Tibial nerve (tissue), 4 donors: ENCODE results near the gene SYT10. TPM values are rescaled to one million over a fixed set of nuclear protein-coding genes. Genes with fewer than 3 reads are reported as not detected.

Source experiments
- DNase-seq, 2 donors: peaks; one replicate each; pipeline ENCODE4 v3.0.0-alpha.2; 2019; ENCODE audit warnings: low spot score in 2 of 2
- H3K27ac ChIP-seq, 4 donors: fragments of 200-600 bp; sonication (generic) in 3 of 4; one replicate each; pipeline ENCODE4 v1.5.1; 2017 to 2019; ENCODE audit warnings: mild to moderate bottlenecking in 1 of 4
- H3K27me3 ChIP-seq, 2 donors: fragments of 200-600 bp; sonication (generic) in 1 of 2; one replicate each; pipeline versions ENCODE4 v1.5.1 to v1.6.0; 2017 to 2019
- H3K36me3 ChIP-seq, 3 donors: fragments of 200-600 bp; sonication (generic); one replicate each; pipeline ENCODE4 v1.5.1; 2018 to 2019
- H3K4me1 ChIP-seq, 4 donors: fragments of 200-600 bp; sonication (generic) in 3 of 4; one replicate each; pipeline ENCODE4 v1.5.1; 2017 to 2019
- H3K4me3 ChIP-seq, 4 donors: fragments of 200-600 bp; sonication (generic) in 3 of 4; one replicate each; pipeline ENCODE4 v1.5.1; 2017 to 2019; ENCODE audit warnings: mild to moderate bottlenecking in 1 of 4, moderate library complexity in 1 of 4
- H3K9me3 ChIP-seq, 4 donors: fragments of 200-600 bp; sonication (generic) in 3 of 4; one replicate each; pipeline ENCODE4 v1.5.1; 2017 to 2019
- EP300 ChIP-seq, 2 donors: sonication (generic); formaldehyde crosslinking; IDR thresholded peaks; one replicate each; pipeline ENCODE4 v1.6.1; 2017; ENCODE audit warnings: antibody characterized with exemption in 2 of 2, mild to moderate bottlenecking in 1 of 2
- POLR2A ChIP-seq, 2 donors: fragments of 450-650 bp; IDR thresholded peaks; one replicate each; pipeline ENCODE4 v1.6.1; 2017; ENCODE audit warnings: antibody characterized with exemption in 2 of 2, mild to moderate bottlenecking in 2 of 2, moderate library complexity in 2 of 2
- WGBS, 2 donors: methylation state at CpG; one replicate each; pipeline ENCODE4 v1.1.5; 2018; 5-methylcytosine and 5-hydroxymethylcytosine counted together
- total RNA-seq, 4 donors: library from RNA; depleted of rRNA; stranded (reverse); fragments of >200 nt; gene quantifications; one replicate each; pipeline ENCODE4 v1.1.0, GENCODE V29; 2016
- TF ChIP-seq, protein P1 (sequence below), 5 experiments: fragments of 200-600 bp in 3 of 5; fragments of 450-650 bp in 2 of 5; sonication (generic) in 3 of 5; IDR thresholded peaks; one replicate each; pipeline ENCODE4 v1.5.1; 2016 to 2019; ENCODE audit warnings: antibody characterized with exemption in 5 of 5, mild to moderate bottlenecking in 3 of 5, moderate library complexity in 2 of 5

The SYT10 gene
- total RNA-seq, 4 donors from 2014 or later: 1.4 to 5.0 (median 1.7) TPM

DNA sequence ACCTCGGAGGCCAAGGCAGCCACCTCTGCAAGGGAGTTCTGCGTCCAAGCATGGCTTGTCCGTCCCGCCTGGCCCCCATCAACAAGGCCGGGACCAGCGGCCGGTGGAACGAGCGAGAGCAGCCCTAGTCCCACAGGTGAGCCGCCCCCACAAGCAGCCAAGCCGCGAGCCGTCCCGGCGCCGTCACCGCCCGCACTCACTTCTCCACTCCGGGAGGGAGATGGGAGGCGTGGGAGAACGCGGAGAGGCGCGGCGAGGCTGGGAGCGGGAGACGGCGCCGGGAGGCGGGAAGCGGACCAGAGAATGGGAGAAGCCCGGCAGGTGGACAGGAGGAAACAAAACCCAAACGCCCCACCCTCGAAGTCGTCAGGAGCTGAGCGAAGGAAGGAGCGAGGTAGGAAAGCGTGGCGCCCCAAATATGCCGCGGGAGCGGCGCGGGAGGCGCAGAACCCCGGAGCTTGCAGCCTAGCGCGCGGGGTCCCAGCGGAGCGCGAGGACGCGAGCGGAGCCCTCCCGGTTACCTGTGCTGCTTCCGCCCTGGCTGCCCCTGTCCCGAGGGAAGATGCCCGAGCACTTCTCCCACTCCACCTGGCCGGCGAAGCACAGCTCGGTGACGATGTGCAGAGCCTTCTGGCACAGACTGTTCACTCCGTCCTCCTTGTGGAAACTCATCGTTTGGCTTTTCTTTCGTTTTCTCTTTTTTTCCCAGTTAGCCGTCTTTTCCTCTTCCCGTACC is 600 bp downstream of the SYT10 start:
- peak overlapping the region in 3 of 4 donors; percentile 43 to 78 (median 78) for H3K27ac ChIP-seq
- peaks cover 0 to 18% (median 0%) of the 10 kb centered on the region in 4 donors for H3K4me1 ChIP-seq
- peak overlapping the region; percentile 40 to 62 (median 58) for H3K4me3 ChIP-seq
- no peaks in the 10 kb centered on the region for H3K36me3 ChIP-seq
- TF ChIP-seq, protein P1, sequence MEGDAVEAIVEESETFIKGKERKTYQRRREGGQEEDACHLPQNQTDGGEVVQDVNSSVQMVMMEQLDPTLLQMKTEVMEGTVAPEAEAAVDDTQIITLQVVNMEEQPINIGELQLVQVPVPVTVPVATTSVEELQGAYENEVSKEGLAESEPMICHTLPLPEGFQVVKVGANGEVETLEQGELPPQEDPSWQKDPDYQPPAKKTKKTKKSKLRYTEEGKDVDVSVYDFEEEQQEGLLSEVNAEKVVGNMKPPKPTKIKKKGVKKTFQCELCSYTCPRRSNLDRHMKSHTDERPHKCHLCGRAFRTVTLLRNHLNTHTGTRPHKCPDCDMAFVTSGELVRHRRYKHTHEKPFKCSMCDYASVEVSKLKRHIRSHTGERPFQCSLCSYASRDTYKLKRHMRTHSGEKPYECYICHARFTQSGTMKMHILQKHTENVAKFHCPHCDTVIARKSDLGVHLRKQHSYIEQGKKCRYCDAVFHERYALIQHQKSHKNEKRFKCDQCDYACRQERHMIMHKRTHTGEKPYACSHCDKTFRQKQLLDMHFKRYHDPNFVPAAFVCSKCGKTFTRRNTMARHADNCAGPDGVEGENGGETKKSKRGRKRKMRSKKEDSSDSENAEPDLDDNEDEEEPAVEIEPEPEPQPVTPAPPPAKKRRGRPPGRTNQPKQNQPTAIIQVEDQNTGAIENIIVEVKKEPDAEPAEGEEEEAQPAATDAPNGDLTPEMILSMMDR (IDR thresholded peaks at IDR 0.05): no peak
- TF ChIP-seq EP300 (IDR thresholded peaks at IDR 0.05) (no peak), POLR2A (IDR thresholded peaks at IDR 0.05) (no peak)
- H3K27me3 ChIP-seq: peaks cover 0 to 18% of the 10 kb centered on the region in 2 donors
- DNase-seq: no peak
- WGBS, 2 donors: 2 to 3% methylated on average over 60 to 68 of the region's 68 CpGs
- H3K9me3 ChIP-seq: no peaks in the 10 kb centered on the region

DNA sequence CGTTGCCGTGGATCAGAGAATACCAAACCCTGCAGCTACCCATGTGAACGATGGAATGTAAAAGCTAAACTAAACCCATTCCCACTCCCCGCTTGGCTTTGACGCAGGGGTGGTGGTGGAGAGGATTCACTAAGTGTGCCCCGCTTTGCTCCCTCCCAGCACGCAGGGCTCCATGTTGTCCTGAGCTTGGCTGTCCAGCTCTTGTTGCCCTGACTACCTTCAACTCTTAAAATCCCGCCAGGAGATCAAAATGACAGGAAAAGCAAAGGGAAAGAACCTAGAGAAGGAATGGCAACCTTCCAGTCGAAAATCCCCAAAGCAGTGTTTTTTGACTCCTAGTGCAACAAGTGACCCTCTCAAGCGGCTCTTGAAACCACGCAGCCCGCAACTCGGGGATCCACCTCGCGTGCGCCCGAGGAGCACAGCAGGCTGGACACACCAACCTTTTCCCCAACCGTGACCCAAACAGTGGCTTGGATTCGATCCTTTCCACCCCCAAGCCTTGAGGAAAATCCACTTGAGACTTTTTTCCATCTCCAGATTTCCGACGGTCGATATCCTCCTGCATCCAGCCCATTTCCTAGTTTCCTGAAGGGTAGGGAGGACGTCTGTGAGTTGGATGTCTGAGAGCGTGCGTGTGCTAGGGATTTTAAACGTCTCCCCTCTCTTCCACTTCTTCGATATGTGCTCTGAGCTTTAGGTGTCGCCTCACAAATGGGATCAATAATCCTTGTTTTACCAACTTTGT is 1.4 kb downstream of the SYT10 start:
- no peak for DNase-seq
- Histone ChIP-seq H3K4me1 (peaks cover 0 to 18% (median 0%) of the 10 kb centered on the region in 4 donors), H3K9me3 (no peaks in the 10 kb centered on the region), H3K27me3 (peaks cover 0 to 18% of the 10 kb centered on the region in 2 donors), H3K4me3 (peak overlapping the region; percentile 40 to 62 (median 58)), H3K36me3 (no peaks in the 10 kb centered on the region), H3K27ac (peak overlapping the region in 3 of 4 donors; percentile 43 to 78 (median 78))
- WGBS, 2 donors: 7 to 17% methylated on average over 28 of the region's 28 CpGs
- TF ChIP-seq EP300 (IDR thresholded peaks at IDR 0.05): no peak
- TF ChIP-seq POLR2A (IDR thresholded peaks at IDR 0.05): no peak
- TF ChIP-seq, protein P1 (IDR thresholded peaks at IDR 0.05): no peak

GRCh38 chr12:33437598-33437997 is 2.0 kb downstream of the SYT10 start:
- peak overlapping the region in 2 of 4 donors; percentile 15 to 78 for H3K27ac ChIP-seq
- peaks cover 0 to 18% (median 0%) of the 10 kb centered on the region in 4 donors for H3K4me1 ChIP-seq
- H3K27me3 ChIP-seq: peaks cover 0 to 18% of the 10 kb centered on the region in 2 donors
- no peaks in the 10 kb centered on the region for H3K9me3 ChIP-seq
- no peaks in the 10 kb centered on the region for H3K36me3 ChIP-seq
- no peak for DNase-seq
- whole genome bisulfite sequencing, 2 donors: 40 to 42% methylated on average over 7 of the region's 7 CpGs
- H3K4me3 ChIP-seq: peak overlapping the region; percentile 6 to 62 (median 58)
- no peak for TF ChIP-seq EP300 (IDR thresholded peaks at IDR 0.05)
- TF ChIP-seq, protein P1 (IDR thresholded peaks at IDR 0.05): no peak
- no peak for TF ChIP-seq POLR2A (IDR thresholded peaks at IDR 0.05)

- no peak for DNase-seq
- Histone ChIP-seq H3K36me3 (no peaks in the 10 kb centered on the region), H3K4me3 (no peak overlapping the region), H3K27me3 (peaks cover 0 to 2% of the 10 kb centered on the region in 2 donors), H3K9me3 (no peaks in the 10 kb centered on the region), H3K4me1 (no peaks in the 10 kb centered on the region), H3K27ac (no peak overlapping the region)
- TF ChIP-seq EP300 (IDR thresholded peaks at IDR 0.05): no peak
- TF ChIP-seq POLR2A (IDR thresholded peaks at IDR 0.05): no peak
Observed at GRCh38 chr12:33432992-33433391, 6.6 kb downstream of the SYT10 start.

DNA sequence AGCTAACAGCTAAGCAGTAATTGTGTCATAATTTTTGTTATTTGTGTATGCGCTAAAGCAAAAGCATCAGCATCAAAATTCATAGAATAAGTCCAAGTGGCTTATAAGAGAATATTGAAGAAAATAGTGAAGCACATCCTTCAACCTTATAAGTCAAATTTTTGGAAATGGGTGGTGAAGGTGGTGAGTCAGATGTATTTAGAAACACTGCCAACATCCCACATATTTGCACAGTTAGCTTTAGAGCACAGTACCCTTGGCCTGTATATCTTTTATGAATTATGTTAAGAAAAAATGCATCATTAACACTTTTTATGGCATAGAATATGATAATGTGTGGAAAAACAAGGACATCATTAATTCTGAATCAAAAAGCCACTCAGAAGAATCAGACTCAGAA is 8.0 kb downstream of the SYT10 start:
- TF ChIP-seq POLR2A (IDR thresholded peaks at IDR 0.05) (no peak), EP300 (IDR thresholded peaks at IDR 0.05) (no peak)
- TF ChIP-seq, protein P1 (IDR thresholded peaks at IDR 0.05): no peak
- no peaks in the 10 kb centered on the region for H3K9me3 ChIP-seq
- no peak for DNase-seq
- no peak overlapping the region for H3K27ac ChIP-seq
- no peaks in the 10 kb centered on the region for H3K4me1 ChIP-seq
- H3K36me3 ChIP-seq: no peaks in the 10 kb centered on the region
- no peaks in the 10 kb centered on the region for H3K27me3 ChIP-seq
- 92 to 98% methylated on average over 1 of the region's 1 CpG for WGBS, 2 donors
- no peak overlapping the region for H3K4me3 ChIP-seq
